K562 (cell line): ENCODE data around the gene TXNRD2. TPM values are rescaled to one million over a fixed set of nuclear protein-coding genes. Genes with fewer than 3 reads are reported as not detected.
A peak's percentile ranks its signal among the peaks of the same experiment; 100 is the strongest.

Experiments used
- ATAC-seq: fragments of 200-7000 bp; cut with Tn5 transposase; 3 replicates; pipeline ENCODE4 v1.9.1; 2020; ENCODE audit warnings: moderate library complexity
- BruUV-seq: library from RNA; stranded (reverse); fragments of 400-500 nt; replicated peaks from 2 replicates; lab custom pipeline; 2021; lab: Mats Ljungman, UMichigan
- CTCF ChIA-PET: fragments of 300-600 bp; formaldehyde crosslinking; extraction: SDS; loops from one replicate; lab custom pipeline; 2021; ENCODE audit warnings: low intra/inter-chr PET ratio; lab: Yijun Ruan, JAX
- POLR2A ChIA-PET: fragments of 300-600, 350-650 bp; sonication (Branson Sonifier 250); formaldehyde crosslinking; extraction: SDS; loops from one replicate; lab custom pipeline; 2021; ENCODE audit warnings: antibody characterized with exemption, inconsistent platforms; lab: Yijun Ruan, JAX
- DNase-seq, 4 experiments: peaks; one replicate each; pipeline versions ENCODE4 v3.0.0 to v3.0.0-alpha.2; 2011 to 2018; ENCODE audit warnings: low spot score in 3 of 4, mixed read lengths in 3 of 4; ENCODE audit errors: extremely low read depth in 1 of 4
- FAIRE-seq: peaks from 2 replicates; lab custom pipeline; 2011; peaks lifted over from hg19 to GRCh38; lab: Jason Lieb, UNC
- H2AFZ ChIP-seq: 2 replicates; pipeline ENCODE4 v1.6.0; 2011; ENCODE audit warnings: low read depth, low read length, control low read depth, inconsistent platforms
- H3K27ac ChIP-seq: fragments of 200-600 bp; 3 replicates; pipeline ENCODE4 v1.8.0; 2011; ENCODE audit warnings: low read depth, mild to moderate bottlenecking, control low read depth, inconsistent platforms, low read length, moderate library complexity, mixed read lengths; ENCODE audit errors: extremely low read depth
- H3K27me3 ChIP-seq, 2 experiments: fragments of 300-600 bp in 1 of 2; 2 replicates in 1 of 2; 3 replicates in 1 of 2; pipeline versions ENCODE4 v1.6.0 to v1.8.0; 2011; ENCODE audit warnings: inconsistent platforms in 2 of 2, low read length in 2 of 2, mild to moderate bottlenecking in 1 of 2, mixed read lengths in 1 of 2, moderate library complexity in 1 of 2; ENCODE audit not compliant: control insufficient read depth in 2 of 2, insufficient read depth in 2 of 2
- H3K36me3 ChIP-seq: fragments of 300-600 bp; 3 replicates; pipeline ENCODE4 v1.8.0; 2011; ENCODE audit warnings: mild to moderate bottlenecking, low read length, inconsistent platforms; ENCODE audit not compliant: control insufficient read depth, insufficient read depth
- H3K4me1 ChIP-seq, 2 experiments: fragments of 200-600 bp in 1 of 2; replicated peaks in 1 of 2; 2 replicates in 1 of 2; 3 replicates in 1 of 2; pipeline versions ENCODE4 v1.5.1 to v1.8.0; 2011; ENCODE audit warnings: inconsistent platforms in 2 of 2, low read length in 2 of 2, mild to moderate bottlenecking in 1 of 2, mixed read lengths in 1 of 2, moderate library complexity in 1 of 2; ENCODE audit not compliant: control insufficient read depth in 2 of 2, insufficient read depth in 2 of 2
- H3K4me2 ChIP-seq: 2 replicates; pipeline ENCODE4 v1.6.1; 2011; ENCODE audit warnings: low read length, control low read depth, inconsistent platforms, mixed read lengths; ENCODE audit not compliant: insufficient read depth
- H3K4me3 ChIP-seq: fragments of 200-600 bp; sonication (generic), shearing (Covaris generic); 2 replicates; pipeline ENCODE4 v1.5.1; 2016; ENCODE audit warnings: control low read depth, inconsistent platforms
- H3K79me2 ChIP-seq: fragments of 200-600 bp; 3 replicates; pipeline ENCODE4 v1.8.0; 2011; ENCODE audit warnings: low read length, inconsistent platforms; ENCODE audit not compliant: control insufficient read depth, insufficient read depth
- H3K9ac ChIP-seq, 2 experiments: 2 replicates each; pipeline versions ENCODE4 v1.6.0 to v1.6.1; 2011; ENCODE audit warnings: low read depth in 2 of 2, low read length in 2 of 2, control low read depth in 1 of 2, inconsistent platforms in 1 of 2, mild to moderate bottlenecking in 1 of 2, mixed read lengths in 1 of 2; ENCODE audit not compliant: insufficient read depth in 1 of 2
- H3K9me1 ChIP-seq: one replicate; pipeline ENCODE4 v1.6.0; 2011; ENCODE audit warnings: inconsistent platforms, mild to moderate bottlenecking, low read length, moderate library complexity; ENCODE audit not compliant: control insufficient read depth, insufficient read depth
- H3K9me3 ChIP-seq: replicated peaks from 2 replicates; pipeline ENCODE4 v1.5.1; 2011; ENCODE audit warnings: low read depth, low read length, inconsistent platforms; ENCODE audit not compliant: control insufficient read depth, insufficient read depth
- H4K20me1 ChIP-seq: replicated peaks from 2 replicates; pipeline ENCODE4 v1.6.1; 2011; ENCODE audit warnings: low read length, inconsistent platforms, mixed read lengths; ENCODE audit not compliant: control insufficient read depth, insufficient read depth
- BRD9 ChIP-seq: fragments of 450-650 bp; IDR thresholded peaks from 2 replicates; pipeline ENCODE4 v1.6.1; 2018; ENCODE audit warnings: low read depth; ENCODE audit not compliant: partially characterized antibody
- ELF2 ChIP-seq: fragments of 250-450 bp; sonication (Bioruptor Pico); IDR thresholded peaks from 2 replicates; pipeline ENCODE4 v1.5.0; 2021; ENCODE audit warnings: mild to moderate bottlenecking
- KLF6 ChIP-seq: fragments of 250-450 bp; sonication (Bioruptor Pico); IDR thresholded peaks from 2 replicates; pipeline ENCODE4 v1.4.0; 2020; ENCODE audit warnings: mild to moderate bottlenecking, moderate library complexity, borderline replicate concordance
- L3MBTL2 ChIP-seq: fragments of 450-650 bp; IDR thresholded peaks from 2 replicates; pipeline ENCODE4 v1.6.1; 2016; ENCODE audit warnings: mild to moderate bottlenecking, moderate library complexity
- NUFIP1 ChIP-seq: fragments of 450-650 bp; IDR thresholded peaks from 2 replicates; pipeline ENCODE4 v1.6.1; 2018; ENCODE audit not compliant: partially characterized antibody
- PCBP2 ChIP-seq: fragments of 200-400 bp; formaldehyde crosslinking; IDR thresholded peaks from 2 replicates; pipeline ENCODE4 v1.6.1; 2018; ENCODE audit warnings: low read length, low read depth, mild to moderate bottlenecking, moderate library complexity; ENCODE audit not compliant: poor library complexity, severe bottlenecking
- RBM17 ChIP-seq: fragments of 200-400 bp; formaldehyde crosslinking; IDR thresholded peaks from 2 replicates; pipeline ENCODE4 v1.6.1; 2017; ENCODE audit warnings: low read depth, mild to moderate bottlenecking, low read length, borderline replicate concordance
- SUPT5H ChIP-seq: fragments of 450-650 bp; IDR thresholded peaks from 2 replicates; pipeline ENCODE4 v1.6.1; 2016
- ZNF124 ChIP-seq: sonication (generic); formaldehyde crosslinking; IDR thresholded peaks from 2 replicates; pipeline ENCODE4 v1.8.1; 2022; ENCODE audit warnings: missing genetic modification reagents
- ZNF589 ChIP-seq: fragments of 200-800 bp; sonication (Bioruptor generic); IDR thresholded peaks from 2 replicates; pipeline ENCODE4 v1.6.1; 2016; ENCODE audit warnings: low read depth, missing genetic modification characterization, missing compliant biosample characterization
- ZNF707 ChIP-seq: fragments of 250-450 bp; sonication (Bioruptor Pico); conservative IDR thresholded peaks from 2 replicates; pipeline ENCODE4 v1.8.0; 2022; ENCODE audit warnings: inconsistent platforms, mild to moderate bottlenecking, moderate library complexity
- WGBS: fragments of 100-300 bp; shearing (Covaris generic); methylation state at CpG from one replicate; pipeline ENCODE4 v1.1.6; 2016; ENCODE audit warnings: low coverage, mixed read lengths; ENCODE audit not compliant: insufficient coverage; ENCODE audit errors: missing lambda C conversion rate; 5-methylcytosine and 5-hydroxymethylcytosine counted together
- in situ Hi-C: fragments of 300-500 bp; cut with MboI; formaldehyde crosslinking; loops from 4 replicates; pipeline ENCODE4 v1.15.0; 2018; ENCODE audit warnings: inconsistent platforms, mixed read lengths
- intact Hi-C: fragments of 100-400 bp; cut with micrococcal nuclease; formaldehyde crosslinking; loops from 2 replicates; pipeline ENCODE4 v1.14.2; 2022
- polyA plus RNA-seq, 8 experiments: library from polyadenylated mRNA; depleted of rRNA in 4 of 8; stranded (reverse) in 5 of 8; unstranded in 3 of 8; fragments of >200 nt; fragmentation: Nextera tagmentation in 2 of 8; fragmentation: Illumina TruSeq in 1 of 8; extraction: Ambion mirVana in 2 of 8; extraction: Trizol in 1 of 8; gene quantifications; 2 replicates each; pipeline versions ENCODE4 v1.2.1 to v1.2.3, GENCODE V29; 2011 to 2014; ENCODE audit warnings: inconsistent platforms in 1 of 8, missing spikeins in 1 of 8
- total RNA-seq, 7 experiments: library from RNA; depleted of rRNA in 6 of 7; stranded (reverse); fragments of >200 nt in 6 of 7; fragmentation: Illumina TruSeq in 2 of 7; extraction: Trizol in 2 of 7; gene quantifications; 2 replicates each; pipeline versions ENCODE4 v1.2.1 to v1.2.3, GENCODE V29; 2011 to 2021; ENCODE audit warnings: low replicate concordance in 1 of 7
- TF ChIP-seq, protein P1 (sequence below), 2 experiments: fragments of 450-650 bp; formaldehyde crosslinking in 1 of 2; IDR thresholded peaks; 2 replicates each; pipeline versions ENCODE4 v1.4.0 to v1.6.1; 2014 to 2020; ENCODE audit warnings: mild to moderate bottlenecking in 2 of 2, borderline replicate concordance in 1 of 2, low read depth in 1 of 2

TXNRD2 gene
- total and polyA plus RNA-seq, 9 of the 15 experiments (the other 6 are each of a cell fraction or from before 2014, with no cell fraction given), result 3.3 to 80.2 (median 49.4) TPM

DNA sequence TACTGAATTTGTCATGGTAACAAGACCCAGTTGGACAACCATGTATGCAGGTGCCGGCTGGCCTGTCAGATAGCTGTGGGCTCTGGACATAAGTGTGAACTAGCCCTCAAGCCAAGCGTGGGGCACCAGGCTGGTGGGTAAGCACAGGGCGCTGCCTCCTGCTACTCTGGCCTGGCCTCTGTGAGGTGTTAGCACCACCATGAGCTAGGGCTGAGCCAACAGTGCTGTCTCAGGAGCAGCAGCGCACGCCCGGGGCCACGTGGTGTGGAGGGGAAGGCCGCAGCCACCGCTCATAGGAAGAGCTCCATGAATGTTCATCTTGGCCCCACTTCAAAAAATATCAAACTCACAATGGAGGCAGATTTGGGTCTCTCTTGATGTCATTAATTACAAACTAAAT lies 51.7 kb downstream of the TXNRD2 start (continued):
- TF ChIP-seq L3MBTL2 (0 out of 2 replicates have a peak, but pooled peaks have one; percentile 13), BRD9 (no peak), SUPT5H (no peak), PCBP2 (no peak), RBM17 (no peak), ELF2 (no peak), ZNF589 (CRISPR knock-in tag) (no peak)
- TF ChIP-seq, all 486 proteins: peak for 10

DNA sequence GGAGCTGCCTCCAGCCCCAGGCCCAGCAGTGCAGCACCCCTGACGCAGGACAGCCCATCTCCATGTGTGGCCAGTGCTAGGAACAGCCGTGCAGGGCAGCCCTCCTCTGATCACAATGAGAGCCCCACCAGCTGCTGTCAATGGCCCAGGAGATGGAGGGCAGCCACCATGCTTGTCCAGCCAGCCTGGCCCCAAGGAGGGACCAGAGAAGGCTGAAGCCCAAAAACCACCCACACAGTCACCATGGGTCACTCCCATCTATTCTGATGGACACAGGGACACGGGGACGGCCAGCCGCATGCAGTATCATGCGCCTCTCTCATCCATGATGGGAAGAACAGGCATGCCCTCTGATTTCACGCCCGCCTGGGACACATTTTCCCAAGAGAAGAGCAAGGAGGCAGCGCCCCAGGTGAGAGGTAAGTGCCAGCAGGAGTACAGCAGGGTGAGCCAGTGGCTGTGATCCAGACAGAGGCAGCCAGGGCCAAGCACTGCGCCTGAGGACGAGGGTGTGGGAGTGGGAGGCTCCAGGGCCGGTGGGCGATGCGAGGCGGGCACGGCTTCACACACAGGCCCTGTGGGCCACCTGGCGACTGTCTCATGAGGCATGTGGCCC lies 53.4 kb downstream of the TXNRD2 start:
- Histone ChIP-seq H2AFZ (no peak overlapping the region), H3K4me3 (no peak overlapping the region), H3K9ac (peak overlapping the region in 1 of 2 experiments; percentile 57; a peak in 1 of 4 replicates), H3K27me3 (no peaks in the 10 kb centered on the region), H3K9me1 (peaks cover 10% of the 10 kb centered on the region), H3K36me3 (no peaks in the 10 kb centered on the region), H4K20me1 (peaks cover 28% of the 10 kb centered on the region), H3K9me3 (no peaks in the 10 kb centered on the region), H3K4me1 (peaks cover 24 to 73% of the 10 kb centered on the region in 2 experiments), H3K4me2 (no peak overlapping the region), H3K27ac (no peak overlapping the region), H3K79me2 (no peaks in the 10 kb centered on the region)
- 74% methylated on average over 17 of the region's 17 CpGs for WGBS
- no TSS peak for BruUV-seq
- no peak for FAIRE-seq
- ATAC-seq, result no peak
- CTCF ChIA-PET, result no interaction called here
- intact Hi-C loops (no loop called here), in situ Hi-C loops (no loop called here)
- POLR2A ChIA-PET, result interaction anchor here (0.5 to 11.1 kb wide), 10 partner anchors 10 to 239 kb away, joined by 3 to 141 read pairs (median 6); no protein-coding TSS in a partner anchor
- no peak for DNase-seq
- TF ChIP-seq ZNF707 (CRISPR knock-in tag), result no peak
- TF ChIP-seq, protein P1, sequence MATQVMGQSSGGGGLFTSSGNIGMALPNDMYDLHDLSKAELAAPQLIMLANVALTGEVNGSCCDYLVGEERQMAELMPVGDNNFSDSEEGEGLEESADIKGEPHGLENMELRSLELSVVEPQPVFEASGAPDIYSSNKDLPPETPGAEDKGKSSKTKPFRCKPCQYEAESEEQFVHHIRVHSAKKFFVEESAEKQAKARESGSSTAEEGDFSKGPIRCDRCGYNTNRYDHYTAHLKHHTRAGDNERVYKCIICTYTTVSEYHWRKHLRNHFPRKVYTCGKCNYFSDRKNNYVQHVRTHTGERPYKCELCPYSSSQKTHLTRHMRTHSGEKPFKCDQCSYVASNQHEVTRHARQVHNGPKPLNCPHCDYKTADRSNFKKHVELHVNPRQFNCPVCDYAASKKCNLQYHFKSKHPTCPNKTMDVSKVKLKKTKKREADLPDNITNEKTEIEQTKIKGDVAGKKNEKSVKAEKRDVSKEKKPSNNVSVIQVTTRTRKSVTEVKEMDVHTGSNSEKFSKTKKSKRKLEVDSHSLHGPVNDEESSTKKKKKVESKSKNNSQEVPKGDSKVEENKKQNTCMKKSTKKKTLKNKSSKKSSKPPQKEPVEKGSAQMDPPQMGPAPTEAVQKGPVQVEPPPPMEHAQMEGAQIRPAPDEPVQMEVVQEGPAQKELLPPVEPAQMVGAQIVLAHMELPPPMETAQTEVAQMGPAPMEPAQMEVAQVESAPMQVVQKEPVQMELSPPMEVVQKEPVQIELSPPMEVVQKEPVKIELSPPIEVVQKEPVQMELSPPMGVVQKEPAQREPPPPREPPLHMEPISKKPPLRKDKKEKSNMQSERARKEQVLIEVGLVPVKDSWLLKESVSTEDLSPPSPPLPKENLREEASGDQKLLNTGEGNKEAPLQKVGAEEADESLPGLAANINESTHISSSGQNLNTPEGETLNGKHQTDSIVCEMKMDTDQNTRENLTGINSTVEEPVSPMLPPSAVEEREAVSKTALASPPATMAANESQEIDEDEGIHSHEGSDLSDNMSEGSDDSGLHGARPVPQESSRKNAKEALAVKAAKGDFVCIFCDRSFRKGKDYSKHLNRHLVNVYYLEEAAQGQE (IDR thresholded peaks at IDR 0.05; ENCODE audit: borderline replicate concordance), result no peak
- TF ChIP-seq, protein P1 (CRISPR knock-in tag; IDR thresholded peaks at IDR 0.05; ENCODE audit: low read depth), result peak; percentile 26; the same call in 1 of the 2 replicates
- no peak for TF ChIP-seq KLF6 (CRISPR knock-in tag)
- no peak for TF ChIP-seq ZNF124 (CRISPR knock-in tag)
- TF ChIP-seq NUFIP1, result no peak
